Natural killer cell treated with Interleukin-12 subunit alpha and Interleukin-12 subunit beta and Interleukin-15 and Interleukin-18, amount 100 ng/mL, for 72 hours (primary cell): Measurements from ENCODE around the gene VEZT. TPM values are rescaled to one million over a fixed set of nuclear protein-coding genes. Genes with fewer than 3 reads are reported as not detected.
"Not testable (repeated sequence)": the region's sequence is repeated elsewhere in the genome, so short reads cannot be mapped to it uniquely, and the experiment has no call there.

Experiments
- ATAC-seq, 2 donors: fragments of 150-1000 bp; cut with Tn5 transposase in 1 of 2; sonication (Bioruptor Pico), chemical (Tn5 transposase) in 1 of 2; 2 replicates each; pipeline ENCODE4 v1.10.0; 2021
- DNase-seq: peaks from one replicate; pipeline ENCODE4 v3.0.0; 2022; ENCODE audit warnings: low spot score
- H3K27ac Mint-ChIP-seq, 2 donors: 1 replicate in 1 of 2; 2 replicates in 1 of 2; pipeline ENCODE4 v1.8.0; 2022; ENCODE audit warnings: mixed read lengths in 2 of 2, mild to moderate bottlenecking in 1 of 2, moderate library complexity in 1 of 2
- H3K27me3 Mint-ChIP-seq, 2 donors: 1 replicate in 1 of 2; 2 replicates in 1 of 2; pipeline ENCODE4 v1.8.0; 2022; ENCODE audit warnings: mixed read lengths in 2 of 2
- H3K36me3 Mint-ChIP-seq: one replicate; pipeline ENCODE4 v1.8.0; 2022; ENCODE audit warnings: mixed read lengths
- H3K4me1 Mint-ChIP-seq, 2 donors: 1 replicate in 1 of 2; 2 replicates in 1 of 2; pipeline ENCODE4 v1.8.0; 2022; ENCODE audit warnings: low read depth in 2 of 2, mixed read lengths in 2 of 2, mild to moderate bottlenecking in 1 of 2
- H3K4me3 Mint-ChIP-seq: one replicate; pipeline ENCODE4 v1.8.0; 2022; ENCODE audit warnings: mixed read lengths
- H3K9me3 Mint-ChIP-seq: 2 replicates; pipeline ENCODE4 v1.8.0; 2022; ENCODE audit warnings: mixed read lengths
- total RNA-seq, 2 donors: library from RNA; stranded (reverse); gene quantifications; one replicate each; pipeline ENCODE4 v1.2.3, GENCODE V29; 2022

Gene VEZT
- total RNA-seq, 2 donors from 2014 or later = 33.4 to 54.3 TPM

DNA sequence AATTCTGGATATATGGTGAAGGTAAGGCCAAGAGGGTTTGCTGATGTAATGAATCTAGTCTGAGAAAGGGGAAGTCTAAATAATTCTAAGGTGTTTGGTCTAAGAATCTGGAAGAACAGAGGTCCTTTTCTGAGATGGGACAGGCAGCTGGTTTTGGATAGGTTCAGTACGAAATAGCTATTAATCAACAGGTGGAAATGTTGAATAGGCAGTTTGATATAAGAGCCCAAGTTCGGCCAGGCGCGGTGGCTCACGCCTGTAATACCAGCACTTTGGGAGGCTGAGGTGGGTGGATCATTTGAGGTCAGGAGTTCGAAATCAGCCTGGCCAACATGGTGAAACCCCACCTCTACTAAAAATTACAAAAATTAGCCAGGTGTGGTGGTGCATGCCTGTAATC, 97.1 kb downstream of the VEZT start:
- H3K4me3 Mint-ChIP-seq, DNase-seq, H3K27me3 Mint-ChIP-seq, H3K9me3 Mint-ChIP-seq, ATAC-seq, H3K27ac Mint-ChIP-seq, H3K4me1 Mint-ChIP-seq, H3K36me3 Mint-ChIP-seq: not testable (repeated sequence)

DNA sequence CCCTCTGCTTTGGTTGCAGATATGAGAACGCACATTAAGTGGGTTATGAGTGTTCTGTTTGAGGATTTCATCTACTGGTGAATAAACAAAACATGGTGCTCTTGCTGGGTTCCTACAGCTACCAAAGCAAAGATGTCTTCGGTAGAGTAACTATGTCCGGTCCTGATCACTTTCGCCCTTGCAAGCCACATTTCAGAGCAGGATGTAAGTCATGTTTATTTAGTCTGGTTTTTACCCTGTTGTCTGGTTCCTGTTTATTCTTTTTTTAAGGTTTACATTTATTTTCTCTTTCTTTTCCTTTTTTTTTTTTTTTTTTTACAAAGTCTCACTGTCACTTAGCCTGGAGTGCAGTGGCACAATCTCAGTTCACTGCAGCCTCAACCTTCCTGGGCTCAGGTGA, 99.2 kb downstream of the VEZT start:
- ATAC-seq (no peak), DNase-seq (no peak)
- no peaks in the 10 kb centered on the region for H3K4me1 Mint-ChIP-seq
- no peak overlapping the region for H3K27ac Mint-ChIP-seq
- no peak overlapping the region for H3K4me3 Mint-ChIP-seq
- no peaks in the 10 kb centered on the region for H3K9me3 Mint-ChIP-seq
- H3K27me3 Mint-ChIP-seq = peaks cover 4 to 7% of the 10 kb centered on the region in 2 donors
- H3K36me3 Mint-ChIP-seq = no peaks in the 10 kb centered on the region

DNA sequence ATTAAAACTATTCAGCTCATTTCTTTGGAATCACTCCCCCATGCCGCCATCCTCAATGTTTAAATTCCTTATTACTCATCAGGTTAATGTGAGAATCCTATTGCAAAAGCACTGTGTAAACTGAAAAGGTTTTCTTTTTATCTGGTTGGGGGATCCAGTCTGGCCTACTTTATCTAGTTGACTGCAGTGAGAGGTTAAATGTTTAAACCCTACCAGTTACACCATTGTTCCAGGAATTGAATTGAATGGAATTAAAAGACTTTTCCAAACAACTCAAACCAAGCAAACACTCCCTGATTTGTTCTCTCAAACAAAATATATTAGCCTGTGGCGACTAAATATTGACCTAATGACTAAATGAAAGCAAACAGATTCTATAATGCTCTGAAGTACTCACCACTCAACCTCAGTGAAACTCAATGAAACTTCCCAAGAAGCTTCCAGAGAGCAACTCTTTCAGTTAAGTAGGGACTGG, 100.5 kb downstream of the VEZT start:
- ATAC-seq (no peak), DNase-seq (no peak)
- H3K36me3 Mint-ChIP-seq = no peaks in the 10 kb centered on the region
- H3K4me1 Mint-ChIP-seq = no peaks in the 10 kb centered on the region
- H3K27ac Mint-ChIP-seq = no peak overlapping the region
- H3K9me3 Mint-ChIP-seq = no peaks in the 10 kb centered on the region
- peaks cover 6 to 7% of the 10 kb centered on the region in 2 donors for H3K27me3 Mint-ChIP-seq
- H3K4me3 Mint-ChIP-seq = no peak overlapping the region

DNA sequence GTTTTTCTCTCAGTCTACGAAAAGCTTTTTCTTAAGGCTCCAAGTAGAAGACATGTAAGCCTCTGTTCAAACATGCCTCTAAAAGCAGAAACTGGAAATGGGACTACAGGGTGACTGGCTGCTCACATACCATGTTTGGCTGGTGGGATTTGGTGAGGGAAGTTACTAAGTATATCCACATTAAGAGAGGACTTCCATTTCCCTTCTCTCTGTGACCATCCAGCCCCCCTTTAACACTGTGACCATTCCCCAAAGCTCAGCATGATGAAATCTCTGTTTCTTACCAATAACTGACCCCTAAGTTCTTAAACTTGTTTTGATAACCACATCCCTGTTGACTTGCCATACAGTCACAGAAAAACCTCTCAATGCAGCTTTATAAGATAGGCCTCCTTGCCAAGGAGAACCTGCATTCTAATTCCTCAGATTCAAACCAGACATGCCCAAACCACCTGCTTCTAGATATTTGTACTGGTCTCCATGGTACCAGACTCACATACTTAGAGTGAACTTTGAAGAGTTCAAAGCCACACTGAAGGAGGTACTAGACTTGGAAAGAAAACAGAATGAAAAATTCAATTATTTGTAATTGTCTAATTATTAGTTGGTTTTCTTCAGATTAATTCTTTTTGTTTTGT, 102.2 kb downstream of the VEZT start:
- Mint-ChIP-seq H3K4me1 (no peaks in the 10 kb centered on the region), H3K27ac (no peak overlapping the region), H3K27me3 (peaks cover under 1 to 2% of the 10 kb centered on the region in 2 donors), H3K9me3 (no peaks in the 10 kb centered on the region), H3K4me3 (no peak overlapping the region), H3K36me3 (no peaks in the 10 kb centered on the region)
- ATAC-seq = no peak
- DNase-seq = no peak

DNA sequence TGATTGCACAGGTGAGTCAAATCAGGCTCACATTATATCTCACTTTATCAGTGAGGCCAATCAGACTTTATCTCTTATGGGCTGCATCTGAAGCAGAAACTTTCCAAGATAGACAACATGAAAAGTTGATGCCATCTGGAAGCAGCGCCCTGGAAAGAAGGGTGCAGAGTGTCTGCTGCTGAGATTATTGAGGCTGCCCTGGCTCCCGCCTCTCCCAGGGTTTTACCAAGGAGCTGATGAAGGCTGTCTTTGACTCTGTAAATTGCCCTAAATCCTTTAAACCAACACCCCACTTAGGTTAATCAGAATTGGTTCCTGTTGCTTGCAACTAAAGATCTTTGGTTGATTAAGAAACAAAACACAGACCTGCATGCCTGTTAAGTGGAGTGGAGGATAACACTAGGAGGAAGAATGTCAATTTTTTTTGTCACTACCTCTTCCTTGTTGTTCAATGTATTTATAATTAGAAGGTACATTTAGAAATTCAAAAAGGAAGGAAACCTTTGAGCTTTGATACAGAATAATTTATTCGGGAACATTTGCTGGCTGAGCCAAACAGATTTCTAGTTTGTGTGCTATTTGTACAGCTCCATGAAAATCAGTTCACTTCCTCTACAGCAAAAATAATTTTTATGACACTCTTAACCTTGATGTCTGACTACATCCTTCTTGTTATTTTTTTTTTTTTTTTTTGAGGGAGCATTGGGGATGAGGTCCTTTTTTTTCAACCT, 104.1 kb downstream of the VEZT start:
- Mint-ChIP-seq H3K4me1 (no peaks in the 10 kb centered on the region), H3K27me3 (peaks cover 0 to 6% of the 10 kb centered on the region in 2 donors), H3K27ac (no peak overlapping the region), H3K4me3 (no peak overlapping the region), H3K9me3 (no peaks in the 10 kb centered on the region), H3K36me3 (no peaks in the 10 kb centered on the region)
- no peak for DNase-seq
- no peak for ATAC-seq

DNA sequence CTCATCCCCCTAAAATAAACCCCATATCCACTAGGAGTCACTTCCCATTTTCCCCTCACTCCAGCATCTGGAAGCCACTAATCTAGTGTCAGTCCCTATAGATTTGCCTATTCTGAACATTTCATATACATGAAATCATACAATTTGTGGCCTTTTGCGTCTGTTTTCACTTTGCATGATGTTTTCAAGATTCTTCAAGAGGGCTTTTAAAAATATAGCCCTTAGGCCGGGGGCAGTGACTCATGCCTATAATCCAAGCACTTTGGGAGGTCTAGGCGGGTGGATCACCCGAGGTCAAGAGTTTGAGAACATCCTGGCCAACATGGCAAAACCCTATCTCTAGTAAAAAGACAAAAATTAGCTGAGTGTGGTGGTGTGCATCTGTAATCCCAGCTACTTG, 104.7 kb downstream of the VEZT start:
- H3K4me1 Mint-ChIP-seq = no peaks in the 10 kb centered on the region
- no peaks in the 10 kb centered on the region for H3K9me3 Mint-ChIP-seq
- H3K27me3 Mint-ChIP-seq = peaks cover 0 to 6% of the 10 kb centered on the region in 2 donors
- no peak overlapping the region for H3K4me3 Mint-ChIP-seq
- H3K27ac Mint-ChIP-seq = no peak overlapping the region
- DNase-seq (no peak), ATAC-seq (no peak)
- H3K36me3 Mint-ChIP-seq = no peaks in the 10 kb centered on the region

DNA sequence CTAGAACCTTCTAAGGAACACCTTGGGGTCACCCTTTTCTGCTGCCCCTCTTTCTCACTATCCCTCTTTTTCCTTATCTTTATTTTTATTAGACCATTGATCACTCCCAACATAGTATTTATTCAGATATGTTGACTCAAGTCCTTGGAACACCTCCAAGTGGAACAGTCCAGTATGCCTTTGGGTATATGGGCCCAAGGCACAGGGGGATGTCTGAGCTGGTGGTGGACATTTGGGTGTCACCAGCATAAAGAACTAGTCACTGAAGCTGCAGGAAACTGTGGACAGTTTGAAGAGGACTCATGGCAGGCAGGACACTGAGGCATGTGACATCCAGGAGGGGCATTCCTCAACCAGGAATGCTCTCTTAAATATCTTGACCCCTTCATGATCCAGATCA, 105.6 kb downstream of the VEZT start:
- H3K36me3 Mint-ChIP-seq = no peaks in the 10 kb centered on the region
- ATAC-seq (no peak), DNase-seq (no peak)
- no peaks in the 10 kb centered on the region for H3K4me1 Mint-ChIP-seq
- H3K4me3 Mint-ChIP-seq = no peak overlapping the region
- H3K27ac Mint-ChIP-seq = no peak overlapping the region
- H3K9me3 Mint-ChIP-seq = no peaks in the 10 kb centered on the region
- H3K27me3 Mint-ChIP-seq = peaks cover 0 to 9% of the 10 kb centered on the region in 2 donors

DNA sequence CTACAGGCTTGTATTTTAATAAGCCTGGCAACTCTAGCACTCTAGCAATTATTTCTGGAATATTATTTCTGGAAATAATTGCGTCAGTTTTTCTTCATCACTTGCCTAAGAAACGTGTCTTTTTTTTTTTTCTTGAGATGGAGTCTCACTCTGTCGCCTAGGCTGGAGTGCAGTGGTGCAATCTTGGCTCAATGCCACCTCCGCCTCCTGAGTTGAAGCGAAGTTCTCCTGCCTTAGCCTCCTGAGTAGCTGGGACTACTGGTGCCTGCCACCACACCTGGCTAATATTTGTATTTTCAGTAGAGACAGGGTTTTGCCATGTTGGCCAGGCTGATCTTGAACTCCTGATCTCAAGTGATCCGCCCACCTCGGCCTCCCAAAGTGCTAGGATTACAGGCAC, 106.6 kb downstream of the VEZT start:
- not testable (repeated sequence) for H3K36me3 Mint-ChIP-seq, H3K9me3 Mint-ChIP-seq, H3K4me1 Mint-ChIP-seq, H3K27ac Mint-ChIP-seq, H3K27me3 Mint-ChIP-seq, ATAC-seq, DNase-seq, H3K4me3 Mint-ChIP-seq

DNA sequence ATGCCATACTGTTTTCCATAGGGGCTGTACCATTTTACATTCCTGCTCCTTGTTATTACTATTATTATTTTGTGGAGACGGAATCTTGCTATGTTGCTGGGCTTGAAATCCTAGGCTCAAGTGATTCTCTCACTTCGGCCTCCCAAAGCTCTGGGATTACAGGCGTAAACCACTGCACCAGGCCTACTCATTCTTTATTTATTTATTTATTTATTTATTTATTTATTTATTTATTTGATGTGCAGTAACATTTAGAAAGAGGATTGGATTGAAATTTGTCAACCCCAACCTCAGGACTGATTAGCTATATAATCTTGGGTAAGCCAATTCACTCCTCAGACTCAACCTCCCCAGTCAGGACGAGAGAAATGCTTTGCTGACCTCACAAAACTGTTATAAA, 107.9 kb downstream of the VEZT start:
- Mint-ChIP-seq H3K27ac (no peak overlapping the region), H3K9me3 (no peaks in the 10 kb centered on the region), H3K4me1 (no peaks in the 10 kb centered on the region), H3K36me3 (no peaks in the 10 kb centered on the region), H3K4me3 (no peak overlapping the region), H3K27me3 (peaks cover 0 to 9% of the 10 kb centered on the region in 2 donors)
- DNase-seq = no peak
- no peak for ATAC-seq

DNA sequence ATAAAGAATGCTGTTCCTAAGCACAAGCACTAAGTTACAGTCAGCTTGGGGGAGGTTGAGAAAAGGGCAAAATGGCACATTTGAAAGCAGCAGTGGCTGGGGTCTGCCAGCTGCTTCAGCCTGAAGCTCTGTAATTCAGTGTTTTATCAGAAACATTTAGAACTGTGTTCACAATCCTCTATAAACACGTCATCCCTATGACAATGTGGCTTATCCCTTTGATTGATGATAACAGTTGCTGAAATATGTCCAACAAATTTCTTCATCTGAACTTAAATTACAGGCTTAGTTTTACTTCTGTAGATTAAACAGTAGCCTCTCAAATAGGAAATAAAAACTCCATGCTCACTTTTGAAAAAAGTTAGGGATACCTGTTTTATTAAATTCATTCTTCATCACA, 108.8 kb downstream of the VEZT start:
- ATAC-seq (no peak), DNase-seq (no peak)
- H3K27me3 Mint-ChIP-seq = peaks cover 0 to 9% of the 10 kb centered on the region in 2 donors
- H3K36me3 Mint-ChIP-seq = no peaks in the 10 kb centered on the region
- no peak overlapping the region for H3K27ac Mint-ChIP-seq
- no peaks in the 10 kb centered on the region for H3K4me1 Mint-ChIP-seq
- H3K4me3 Mint-ChIP-seq = no peak overlapping the region
- no peaks in the 10 kb centered on the region for H3K9me3 Mint-ChIP-seq

DNA sequence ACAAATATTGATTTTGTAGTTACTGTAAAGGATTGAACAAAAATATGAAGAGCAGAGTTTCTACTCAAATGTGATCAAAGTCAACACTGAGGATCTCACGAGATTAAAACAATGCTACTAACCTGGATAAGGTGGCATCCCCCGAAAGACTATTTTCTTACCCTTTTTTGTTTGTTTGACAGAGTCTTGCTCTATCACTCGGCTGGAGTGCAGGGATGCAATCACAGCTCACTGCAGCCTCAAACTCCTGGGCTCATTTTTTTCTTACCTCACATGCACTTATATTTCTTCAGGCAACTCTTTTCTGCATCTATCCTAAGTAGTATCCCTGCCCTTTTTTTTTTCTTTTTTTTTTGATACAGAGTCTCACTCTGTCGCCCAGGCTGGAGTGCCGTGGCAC, 109.2 kb downstream of the VEZT start:
- Mint-ChIP-seq H3K4me1 (no peaks in the 10 kb centered on the region), H3K36me3 (no peaks in the 10 kb centered on the region), H3K4me3 (no peak overlapping the region), H3K27me3 (peaks cover 0 to 9% of the 10 kb centered on the region in 2 donors), H3K27ac (no peak overlapping the region), H3K9me3 (no peaks in the 10 kb centered on the region)
- ATAC-seq (no peak), DNase-seq (no peak)

DNA sequence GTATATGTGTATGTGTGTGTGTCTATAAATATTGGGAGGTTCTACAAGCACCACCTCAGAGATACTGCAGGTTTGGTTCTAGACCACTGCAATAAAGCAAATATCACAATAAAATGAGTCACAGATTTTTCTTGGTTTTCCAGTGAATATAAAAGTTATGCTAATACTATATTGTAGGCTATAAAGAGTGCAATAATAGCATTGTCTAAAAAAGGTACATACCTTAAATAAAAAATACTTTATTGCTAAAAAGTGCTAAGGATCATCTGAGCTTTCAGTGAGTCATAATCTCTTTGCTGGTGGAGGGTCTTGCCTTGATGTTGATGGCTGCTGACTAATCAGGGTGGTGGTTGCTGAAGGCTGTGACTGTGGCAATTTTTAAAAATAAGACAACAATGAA, 111.1 kb downstream of the VEZT start:
- H3K9me3 Mint-ChIP-seq = no peaks in the 10 kb centered on the region
- no peak overlapping the region for H3K27ac Mint-ChIP-seq
- H3K4me3 Mint-ChIP-seq = no peak overlapping the region
- DNase-seq (no peak), ATAC-seq (no peak)
- H3K27me3 Mint-ChIP-seq = peaks cover 0 to 6% of the 10 kb centered on the region in 2 donors
- H3K36me3 Mint-ChIP-seq = no peaks in the 10 kb centered on the region
- no peaks in the 10 kb centered on the region for H3K4me1 Mint-ChIP-seq

DNA sequence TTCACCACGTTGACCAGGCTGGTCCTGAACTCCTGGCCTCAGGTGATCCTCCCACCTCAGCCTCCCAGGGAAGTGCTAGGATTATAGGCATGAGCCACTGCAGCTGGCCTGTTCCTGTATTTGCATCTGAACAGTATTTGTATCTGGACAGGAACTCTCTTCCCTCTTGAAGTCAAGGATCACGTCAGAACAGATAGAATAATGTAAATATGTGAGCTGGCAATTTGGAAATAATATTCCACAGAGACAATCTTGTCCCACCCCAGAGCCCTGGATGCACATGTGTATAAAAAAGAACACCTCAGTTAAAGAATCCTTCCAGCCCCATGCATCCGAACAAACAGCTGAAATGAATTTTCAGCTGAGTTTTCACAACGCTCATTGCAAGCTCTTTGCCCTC, 118.3 kb downstream of the VEZT start:
- H3K4me1 Mint-ChIP-seq = no peaks in the 10 kb centered on the region
- H3K4me3 Mint-ChIP-seq = no peak overlapping the region
- no peaks in the 10 kb centered on the region for H3K9me3 Mint-ChIP-seq
- DNase-seq (no peak), ATAC-seq (no peak)
- peaks cover 2 to 3% of the 10 kb centered on the region in 2 donors for H3K27me3 Mint-ChIP-seq
- H3K36me3 Mint-ChIP-seq = no peaks in the 10 kb centered on the region
- no peak overlapping the region for H3K27ac Mint-ChIP-seq

DNA sequence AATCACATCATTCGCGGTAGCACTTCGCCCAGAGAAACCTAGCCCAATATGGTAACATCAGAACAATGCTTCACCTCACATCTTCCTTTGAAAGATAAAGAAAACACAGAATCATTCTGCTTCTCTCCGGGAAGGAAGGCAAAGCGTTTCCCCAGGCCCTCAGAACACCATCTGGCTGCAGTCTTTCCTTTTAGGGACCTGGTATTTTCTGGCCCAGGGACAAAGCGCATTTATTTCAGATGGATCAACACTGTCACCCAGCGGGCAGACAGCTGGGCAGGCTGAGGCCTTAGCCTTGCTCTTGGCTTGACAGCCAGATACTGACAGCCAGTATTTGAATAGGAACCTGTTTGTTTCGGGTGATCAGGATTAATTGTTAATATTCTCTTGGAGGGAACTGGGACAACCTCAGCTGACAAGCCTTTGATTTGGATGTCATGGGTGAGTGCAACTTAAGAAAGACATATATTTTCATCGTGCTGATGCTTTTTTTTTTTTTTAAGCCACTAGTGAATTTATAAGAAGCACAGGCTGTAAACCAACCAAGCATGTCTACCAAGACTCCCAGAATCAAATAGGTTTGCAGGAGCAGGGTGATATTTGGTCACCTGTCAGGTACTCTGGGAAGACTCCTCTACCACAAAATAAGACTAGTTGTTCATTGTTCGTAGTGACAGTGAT, 118.9 kb downstream of the VEZT start:
- Mint-ChIP-seq H3K4me1 (no peaks in the 10 kb centered on the region), H3K27me3 (peaks cover 5 to 8% of the 10 kb centered on the region in 2 donors), H3K36me3 (no peaks in the 10 kb centered on the region), H3K9me3 (no peaks in the 10 kb centered on the region), H3K27ac (no peak overlapping the region), H3K4me3 (no peak overlapping the region)
- ATAC-seq = no peak
- DNase-seq = no peak
